IMR-90 (cell line): Measurements from ENCODE around the gene TMEM63C. TPM values are rescaled to one million over a fixed set of nuclear protein-coding genes. Genes with fewer than 3 reads are reported as not detected.

Experiments
- ATAC-seq: fragments of 200-7000 bp; cut with Tn5 transposase; 2 replicates; pipeline ENCODE4 v1.9.1; 2020; ENCODE audit warnings: low read depth, mild to moderate bottlenecking, moderate library complexity
- BruUV-seq: library from RNA; stranded (reverse); fragments of 400-500 nt; replicated peaks from 2 replicates; lab custom pipeline; 2021; lab: Mats Ljungman, UMichigan
- CTCF ChIA-PET: fragments of 300-600 bp; formaldehyde crosslinking; extraction: SDS; loops from one replicate; lab custom pipeline; 2021; ENCODE audit warnings: antibody characterized with exemption; lab: Yijun Ruan, JAX
- POLR2A ChIA-PET: fragments of 300-600 bp; sonication (Branson Sonifier 250); formaldehyde crosslinking; loops from one replicate; lab custom pipeline; 2022; ENCODE audit warnings: antibody characterized with exemption; ENCODE audit not compliant: unreplicated experiment; lab: Charles Lee
- DNase-seq: peaks from one replicate; pipeline ENCODE4 v3.0.0; 2013
- H2AFZ ChIP-seq: replicated peaks from 2 replicates; pipeline ENCODE3; 2013; ENCODE audit warnings: low read length, mild to moderate bottlenecking; ENCODE audit not compliant: poor library complexity
- H2AK5ac ChIP-seq: 2 replicates; pipeline ENCODE4 v1.6.1; 2013; ENCODE audit warnings: low read depth, low read length, inconsistent platforms
- H2AK9ac ChIP-seq: replicated peaks from 2 replicates; pipeline ENCODE3; 2013; ENCODE audit warnings: mild to moderate bottlenecking, low read depth, low read length, moderate library complexity; ENCODE audit not compliant: poor library complexity
- H2BK120ac ChIP-seq: 2 replicates; pipeline ENCODE4 v1.6.1; 2013; ENCODE audit warnings: low read depth, low read length, inconsistent platforms
- H2BK15ac ChIP-seq: 3 replicates; pipeline ENCODE4 v1.6.1; 2013; ENCODE audit warnings: low read depth, low read length, inconsistent platforms
- H2BK20ac ChIP-seq: 2 replicates; pipeline ENCODE4 v1.6.1; 2013; ENCODE audit warnings: low read depth, mild to moderate bottlenecking, inconsistent platforms, low read length, moderate library complexity
- H2BK5ac ChIP-seq: 2 replicates; pipeline ENCODE4 v1.6.1; 2013; ENCODE audit warnings: mild to moderate bottlenecking, low read depth, low read length, inconsistent platforms; ENCODE audit not compliant: poor library complexity, severe bottlenecking
- H3K14ac ChIP-seq: replicated peaks from 2 replicates; pipeline ENCODE4 v1.6.1; 2013; ENCODE audit warnings: low read depth, low read length, inconsistent platforms
- H3K18ac ChIP-seq: 2 replicates; pipeline ENCODE4 v1.6.1; 2013; ENCODE audit warnings: low read depth, low read length, control low read depth
- H3K23ac ChIP-seq: 2 replicates; pipeline ENCODE4 v1.6.1; 2013; ENCODE audit warnings: low read depth, low read length, inconsistent platforms
- H3K27ac ChIP-seq: 2 replicates; pipeline ENCODE4 v1.5.1; 2013; ENCODE audit warnings: mild to moderate bottlenecking, control low read depth, low read length; ENCODE audit not compliant: insufficient read depth
- H3K27me3 ChIP-seq: 2 replicates; pipeline ENCODE4 v1.6.1; 2013; ENCODE audit warnings: low read length; ENCODE audit not compliant: control insufficient read depth, insufficient read depth
- H3K36me3 ChIP-seq: 2 replicates; pipeline ENCODE4 v1.6.1; 2013; ENCODE audit warnings: low read length, mixed read lengths; ENCODE audit not compliant: control insufficient read depth, insufficient read depth
- H3K4ac ChIP-seq: 2 replicates; pipeline ENCODE4 v1.6.1; 2013; ENCODE audit warnings: low read depth, low read length, inconsistent platforms
- H3K4me1 ChIP-seq: 2 replicates; pipeline ENCODE4 v1.6.1; 2013; ENCODE audit warnings: low read length, mixed read lengths; ENCODE audit not compliant: control insufficient read depth, insufficient read depth
- H3K4me2 ChIP-seq: 2 replicates; pipeline ENCODE4 v1.6.1; 2013; ENCODE audit warnings: low read depth, mild to moderate bottlenecking, control low read depth, low read length, moderate library complexity
- H3K4me3 ChIP-seq: 2 replicates; pipeline ENCODE4 v1.5.1; 2013; ENCODE audit warnings: low read depth, mild to moderate bottlenecking, control low read depth, low read length, moderate library complexity; ENCODE audit not compliant: insufficient read depth
- H3K56ac ChIP-seq: 2 replicates; pipeline ENCODE4 v1.6.1; 2013; ENCODE audit warnings: low read length, inconsistent platforms; ENCODE audit not compliant: insufficient read depth; ENCODE audit errors: extremely low read depth
- H3K79me1 ChIP-seq, 2 experiments: 2 replicates each; pipeline ENCODE4 v1.6.1; 2013; ENCODE audit warnings: low read length in 2 of 2, inconsistent platforms in 1 of 2, low read depth in 1 of 2
- H3K9ac ChIP-seq: 2 replicates; pipeline ENCODE4 v1.6.1; 2013; ENCODE audit warnings: low read depth, low read length, control low read depth
- H3K9me1 ChIP-seq: 2 replicates; pipeline ENCODE4 v1.6.1; 2013; ENCODE audit warnings: low read length, inconsistent platforms; ENCODE audit not compliant: insufficient read depth
- H3K9me3 ChIP-seq: 2 replicates; pipeline ENCODE4 v1.6.1; 2013; ENCODE audit warnings: low read length; ENCODE audit not compliant: control insufficient read depth, insufficient read depth
- H4K20me1 ChIP-seq: 2 replicates; pipeline ENCODE4 v1.6.1; 2013; ENCODE audit warnings: low read length, inconsistent platforms; ENCODE audit not compliant: insufficient read depth
- H4K5ac ChIP-seq: 2 replicates; pipeline ENCODE4 v1.6.1; 2013; ENCODE audit warnings: mild to moderate bottlenecking, low read depth, low read length, control low read depth
- H4K8ac ChIP-seq, 2 experiments: 2 replicates each; pipeline ENCODE4 v1.6.1; 2013; ENCODE audit warnings: low read depth in 2 of 2, low read length in 2 of 2, control low read depth in 1 of 2, inconsistent platforms in 1 of 2
- H4K91ac ChIP-seq: 2 replicates; pipeline ENCODE4 v1.6.1; 2013; ENCODE audit warnings: low read depth, low read length, inconsistent platforms; ENCODE audit not compliant: insufficient read depth
- BHLHE40 ChIP-seq: fragments of 150-350 bp; IDR thresholded peaks from 2 replicates; pipeline ENCODE4 v1.6.1; 2016; ENCODE audit warnings: mild to moderate bottlenecking, low read depth, low read length
- CEBPB ChIP-seq: IDR thresholded peaks from 2 replicates; pipeline ENCODE4 v1.6.1; 2012; ENCODE audit warnings: low read depth, low read length, improper control_type of control experiment
- CTCF ChIP-seq: conservative IDR thresholded peaks from 2 replicates; pipeline ENCODE4 v1.5.1; 2012; ENCODE audit warnings: mild to moderate bottlenecking, low read depth, low read length, improper control_type of control experiment
- MAFK ChIP-seq: IDR thresholded peaks from 2 replicates; pipeline ENCODE4 v1.6.1; 2012; ENCODE audit warnings: low read depth, low read length, improper control_type of control experiment
- SMC3 ChIP-seq: fragments of 150-350 bp; IDR thresholded peaks from 2 replicates; pipeline ENCODE4 v1.6.1; 2016; ENCODE audit warnings: low read depth, mild to moderate bottlenecking, antibody characterized with exemption, low read length, moderate library complexity
- WGBS, 2 experiments: methylation state at CpG; one replicate each; pipeline versions ENCODE4 v1.1.5 to v1.1.7; 2013; ENCODE audit warnings: missing lambda C conversion rate in 2 of 2; ENCODE audit not compliant: insufficient read length in 1 of 2; ENCODE audit errors: extremely low coverage in 2 of 2; 5-methylcytosine and 5-hydroxymethylcytosine counted together
- dilution Hi-C: fragments of 300-500 bp; cut with HindIII; formaldehyde crosslinking; loops from one replicate; pipeline ENCODE4 v1.14.3; 2018; ENCODE audit warnings: low sequenced_read_pairs; ENCODE audit not compliant: unreplicated experiment
- in situ Hi-C: fragments of 300-500 bp; cut with MboI; formaldehyde crosslinking; loops from 3 replicates; pipeline ENCODE4 v1.14.3; 2019; ENCODE audit warnings: low sequenced_read_pairs, inconsistent platforms, mixed read lengths
- intact Hi-C: fragments of 100-400 bp; cut with micrococcal nuclease; formaldehyde crosslinking; loops from 2 replicates; pipeline ENCODE4 v1.10.0; 2022
- microRNA-seq, 2 experiments: library from miRNA; stranded (forward) in 1 of 2; unstranded in 1 of 2; fragments of 10-50 nt in 1 of 2; fragments of <30 nt in 1 of 2; gene quantifications in 1 of 2; microRNA quantifications in 1 of 2; one replicate each; pipeline versions ENCODE3 to v1.1.0; 2013 to 2020; ENCODE audit not compliant: insufficient read depth in 1 of 2, insufficient read length in 1 of 2, unreplicated experiment in 1 of 2
- polyA plus RNA-seq, 3 experiments: library from polyadenylated mRNA; depleted of rRNA; stranded (reverse); fragments of >200 nt; gene quantifications; 2 replicates each; pipeline ENCODE4 v1.2.3, GENCODE V29; 2012; ENCODE audit warnings: low replicate concordance in 1 of 3
- small RNA-seq, 5 experiments: library from RNA; depleted of rRNA; stranded (forward); fragments of <200 nt; gene quantifications; one replicate each; pipeline ENCODE3, GENCODE V24; 2012
- total RNA-seq: library from RNA; depleted of rRNA; stranded (reverse); fragments of >200 nt; gene quantifications from 2 replicates; pipeline ENCODE4 v1.2.3, GENCODE V29; 2012; rRNA removed

Gene TMEM63C
- total and polyA plus RNA-seq, 2 of the 4 experiments (the other 2 are of a cell fraction), result under 0.01 TPM; not detected in 1

- Histone ChIP-seq H4K20me1 (peaks cover 7% of the 10 kb centered on the region; the same call in 1 of the 2 replicates), H3K18ac (0 out of 2 replicates have a peak overlapping the region, but pooled peaks have one; percentile 6), H3K4me1 (peaks cover 12% of the 10 kb centered on the region), H3K9me1 (peaks cover 15% of the 10 kb centered on the region), H3K4me2 (peak overlapping the region; percentile 25; the same call in 1 of the 2 replicates), H3K4ac (peak overlapping the region; percentile 26; the same call in 1 of the 2 replicates), H4K5ac (no peak overlapping the region), H3K27ac (no peak overlapping the region), H2BK5ac (no peak overlapping the region), H2AK9ac (no peak overlapping the region), H3K9ac (no peak overlapping the region), H2AK5ac (peak overlapping the region; percentile 48; the same call in 1 of the 2 replicates), H2BK20ac (peak overlapping the region; percentile 39), H3K27me3 (no peaks in the 10 kb centered on the region), H3K14ac (peak overlapping the region; percentile 39; the same call in 1 of the 2 replicates), H3K36me3 (no peaks in the 10 kb centered on the region), H3K4me3 (no peak overlapping the region), H3K79me1 (peaks cover 3 to 18% of the 10 kb centered on the region in 2 experiments; a peak in 3 of 4 replicates), H4K91ac (peak overlapping the region; percentile 40; the same call in 1 of the 2 replicates), H2BK15ac (no peak overlapping the region; the same call in 2 of the 3 replicates), H3K56ac (peak overlapping the region; percentile 17; the same call in 1 of the 2 replicates), H3K9me3 (no peaks in the 10 kb centered on the region), H4K8ac (peak overlapping the region in 1 of 2 experiments; percentile 37; a peak in 1 of 4 replicates), H3K23ac (0 out of 2 replicates have a peak overlapping the region, but pooled peaks have one; percentile 32), H2BK120ac (peak overlapping the region; percentile 4; the same call in 1 of the 2 replicates), H2AFZ (no peak overlapping the region)
- no CpG with 5 or more reads among the region's 3 CpGs for WGBS, 2 experiments
- intact Hi-C loops, result no loop called here
- ChIA-PET CTCF (interaction anchor here (1.1 to 1.8 kb wide), 3 partner anchors 9 to 156 kb away, joined by 3 to 16 read pairs (median 3); no protein-coding TSS in a partner anchor), POLR2A (no interaction called here)
- dilution Hi-C loops, result no loop called here
- peak; percentile 58 for ATAC-seq
- in situ Hi-C loops, result loop anchor here (25.0 kb wide), 1 partner anchor 420 kb away; no protein-coding TSS in a partner anchor
- TF ChIP-seq BHLHE40 (no peak), MAFK (no peak), SMC3 (no peak), CTCF (no peak), CEBPB (no peak)
- DNase-seq, result peak; percentile 21
- BruUV-seq, result no TSS peak
Observed at GRCh38 chr14:77306851-77307496, 125.4 kb downstream of the TMEM63C start.

Small RNA genes within 50 kb of the gene (microRNA-seq; reads per million reads assigned to microRNA genes)
- gene MIR1260A (ENCODE audit: insufficient read depth in 1 of 2, insufficient read length in 1 of 2, unreplicated experiment in 1 of 2) (0 reads per million in 2 experiments), gene RF00421 (ENCODE audit: insufficient read depth, insufficient read length) (not detected)

Small RNA genes within 50 kb of the gene (small RNA-seq; reads per million reads assigned to genes)
- gene MIR1260A (0 reads per million in 5 experiments), gene RF00421 (0 reads per million in 5 experiments)

Other genes starting within 250 kb of the TMEM63C start
- 6.3 and 8.9 TPM in 2 replicates for gene IRF2BPL, start 153.1 kb upstream of the TMEM63C start, total RNA-seq
- gene IRF2BPL, start 153.1 kb upstream of the TMEM63C start, polyA plus RNA-seq (2012; rRNA removed), result 14.5 and 15.8 TPM in 2 replicates
- 12.9 and 13.1 TPM in 2 replicates for gene CIPC, start 83.5 kb upstream of the TMEM63C start, total RNA-seq
- gene CIPC, start 83.5 kb upstream of the TMEM63C start, polyA plus RNA-seq (2012; rRNA removed), result 5.6 and 6.6 TPM in 2 replicates
- gene ZDHHC22, start 40.0 kb upstream of the TMEM63C start, total RNA-seq, result not detected in 2 replicates
- not detected in 2 replicates for gene ZDHHC22, start 40.0 kb upstream of the TMEM63C start, polyA plus RNA-seq (2012; rRNA removed)
- not detected in 2 replicates for gene NGB, start 89.4 kb downstream of the TMEM63C start, total RNA-seq
- not detected in 2 replicates for gene NGB, start 89.4 kb downstream of the TMEM63C start, polyA plus RNA-seq (2012; rRNA removed)
- gene POMT2, start 139.1 kb downstream of the TMEM63C start, total RNA-seq, result 5.8 and 6.5 TPM in 2 replicates
- 13.0 and 13.1 TPM in 2 replicates for gene POMT2, start 139.1 kb downstream of the TMEM63C start, polyA plus RNA-seq (2012; rRNA removed)
- gene GSTZ1, start 139.2 kb downstream of the TMEM63C start, total RNA-seq, result 25.0 and 29.0 TPM in 2 replicates
- gene GSTZ1, start 139.2 kb downstream of the TMEM63C start, polyA plus RNA-seq (2012; rRNA removed), result 19.3 and 19.4 TPM in 2 replicates
- gene TMED8, start 195.3 kb downstream of the TMEM63C start, total RNA-seq, result 5.0 and 6.9 TPM in 2 replicates
- gene TMED8, start 195.3 kb downstream of the TMEM63C start, polyA plus RNA-seq (2012; rRNA removed), result 1.9 and 2.2 TPM in 2 replicates
- 1.3 and 1.7 TPM in 2 replicates for gene SAMD15, start 195.6 kb downstream of the TMEM63C start, total RNA-seq
- 0.17 and 0.68 TPM in 2 replicates for gene SAMD15, start 195.6 kb downstream of the TMEM63C start, polyA plus RNA-seq (2012; rRNA removed)
- under 0.01 TPM in 2 replicates for gene NOXRED1, start 241.7 kb downstream of the TMEM63C start, total RNA-seq
- 0.06 and 0.14 TPM in 2 replicates for gene NOXRED1, start 241.7 kb downstream of the TMEM63C start, polyA plus RNA-seq (2012; rRNA removed)